ENCODE measurements around the gene FOXI1.

FOXI1 gene

GRCh38 chr5:170105642-170106611 lies at the start of gene FOXI1:
Gene FOXI1, plus strand, starts transcription at chr5:170105897. Its CDS starts 61 bp downstream, at chr5:170105958.
- peak; percentile 11 for DNase-seq

DNA sequence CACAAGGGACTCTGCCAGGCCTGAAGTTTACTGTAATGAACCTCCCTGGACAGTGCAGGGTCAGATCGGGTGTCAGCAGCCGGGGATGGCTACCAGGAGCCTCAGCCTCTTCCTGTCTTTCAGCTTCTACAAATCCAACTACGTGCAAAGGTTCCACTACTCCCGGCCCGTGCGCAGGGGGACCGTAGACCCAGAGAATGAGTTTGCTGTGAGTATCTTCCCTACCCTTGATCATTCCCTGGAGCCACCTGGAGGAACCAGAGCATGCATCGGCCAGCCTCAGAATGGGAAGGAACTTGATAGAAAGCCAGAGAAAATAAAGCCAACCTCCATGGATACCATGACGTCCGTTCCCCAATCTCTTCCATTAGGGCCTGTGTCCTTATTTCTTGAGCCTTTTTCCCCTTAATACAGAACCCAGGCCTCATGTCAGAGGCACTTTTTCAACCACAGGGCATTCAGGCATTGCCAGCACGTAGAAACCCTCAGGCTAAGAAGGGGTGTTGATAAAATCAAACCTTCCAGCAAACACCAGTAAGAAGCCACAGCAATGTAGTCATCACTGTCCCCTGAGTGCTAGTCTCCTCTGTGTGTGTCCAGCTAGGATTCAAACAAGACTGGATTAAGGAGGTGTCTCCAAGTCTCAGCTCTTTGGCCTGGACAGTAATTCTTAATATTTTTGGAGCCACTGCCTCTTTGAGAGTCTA lies 49.0 kb upstream of the FOXI1 start:
- no peak for DNase-seq

DNA sequence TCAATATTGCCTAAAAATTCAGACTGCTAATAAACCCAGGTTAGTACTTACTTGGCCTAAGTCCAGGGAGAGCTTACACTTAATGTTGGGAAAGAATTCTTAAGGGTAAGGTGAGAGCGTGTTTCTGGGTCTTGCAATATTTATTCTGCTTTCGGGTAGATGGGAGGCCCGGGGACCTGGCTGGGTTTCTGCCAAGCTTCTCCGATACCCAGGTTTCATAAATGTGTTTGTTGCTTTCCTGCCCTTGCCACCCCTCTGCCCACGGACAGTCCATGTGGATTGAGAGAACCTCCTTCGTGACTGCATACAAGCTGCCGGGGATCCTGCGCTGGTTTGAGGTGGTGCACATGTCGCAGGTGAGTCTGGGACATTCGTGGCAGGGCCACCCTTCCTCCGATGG lies 48.4 kb upstream of the FOXI1 start:
- no peak for DNase-seq

GRCh38 chr5:170059221-170059620 lies 46.5 kb upstream of the FOXI1 start:
- DNase-seq, result no peak

GRCh38 chr5:170067152-170067551 lies 38.5 kb upstream of the FOXI1 start:
- peak; percentile 2 for DNase-seq

DNA sequence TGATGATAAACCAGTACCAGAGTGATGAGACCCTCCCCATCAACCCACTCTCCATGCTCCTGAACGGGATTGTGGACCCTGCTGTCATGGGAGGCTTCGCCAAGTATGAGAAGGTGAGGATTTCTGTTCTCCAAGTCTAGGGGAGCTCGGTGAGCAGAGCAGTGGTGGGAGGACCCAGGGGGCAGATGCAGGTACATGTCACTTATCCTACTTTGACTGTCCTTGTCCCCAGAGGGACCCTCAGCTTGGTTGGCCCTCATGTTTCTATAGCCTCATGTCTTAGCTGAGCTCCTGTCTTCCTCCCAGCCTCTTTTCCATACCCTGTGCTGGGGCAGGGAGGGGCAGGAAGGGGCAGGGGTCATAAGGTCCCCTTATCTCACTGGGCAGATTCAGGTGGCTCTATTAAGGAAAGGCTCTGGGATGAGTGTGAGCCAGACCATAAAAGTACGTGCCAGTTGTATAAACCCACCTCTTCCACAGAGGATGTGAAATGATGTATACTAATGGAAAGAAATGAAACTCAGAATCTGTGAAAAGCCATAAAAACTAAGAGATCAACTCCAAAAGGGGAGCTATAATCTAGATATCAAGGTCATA lies 38.0 kb upstream of the FOXI1 start:
- DNase-seq, result no peak

DNA sequence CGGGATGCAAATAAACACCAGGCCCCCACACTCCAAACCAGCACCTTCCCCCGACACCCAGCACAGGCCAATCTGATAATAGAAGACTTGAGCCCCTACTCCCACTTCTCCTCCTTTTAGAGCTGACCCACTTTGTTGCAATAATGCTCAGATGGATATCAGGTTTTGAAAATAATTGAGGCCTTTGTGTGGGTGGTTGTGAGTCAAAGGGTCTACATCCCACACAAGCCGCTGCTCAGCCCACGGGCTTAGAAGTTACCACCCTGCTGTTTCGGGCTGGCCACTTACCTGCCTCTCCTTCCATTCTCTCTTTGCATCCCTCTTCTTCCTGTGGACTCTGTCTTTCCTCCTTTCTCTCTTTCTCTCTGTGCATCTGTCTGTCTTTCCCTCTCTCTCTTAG lies 36.2 kb upstream of the FOXI1 start:
- no peak for DNase-seq

DNA sequence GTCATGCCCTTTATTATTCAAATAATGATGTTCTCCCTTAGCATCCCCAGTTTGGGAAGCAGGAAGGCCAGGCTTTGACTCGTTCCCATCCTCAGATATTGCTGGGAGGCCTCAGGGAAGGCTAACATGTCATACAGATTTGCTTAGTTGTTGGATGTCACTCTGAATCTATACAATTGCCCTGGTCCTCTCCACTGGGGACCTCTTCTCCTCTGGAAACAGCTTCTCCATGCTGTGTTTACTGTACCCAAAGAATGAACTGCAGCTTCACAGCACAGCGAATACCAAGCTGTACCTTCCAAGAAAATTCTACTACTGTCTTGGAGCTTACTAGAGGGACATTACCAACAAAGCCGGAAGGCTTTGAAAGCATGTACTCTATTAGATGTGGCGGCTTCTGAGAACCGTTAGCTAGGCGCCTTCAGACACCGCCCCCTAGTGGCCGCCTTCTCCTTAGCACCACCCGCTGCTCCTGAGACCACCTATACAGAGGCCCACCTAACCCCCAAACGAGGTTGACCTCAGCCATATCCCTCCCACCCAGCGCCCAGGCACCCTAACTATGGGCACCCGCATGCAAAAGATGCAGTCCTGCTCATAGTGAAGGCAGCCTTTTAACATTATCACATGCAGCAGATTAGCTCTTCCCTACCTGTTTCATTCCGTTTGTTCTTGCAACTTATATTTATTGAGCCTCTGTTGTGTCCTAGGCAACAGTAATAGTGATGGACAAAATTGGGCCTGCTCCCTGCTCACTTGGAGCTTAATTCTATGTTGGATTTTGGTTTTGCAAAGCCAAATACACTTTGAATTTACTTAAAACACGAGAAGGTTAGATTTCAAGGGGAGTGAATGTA lies 34.9 kb upstream of the FOXI1 start:
- DNase-seq, result peak; percentile 9

DNA sequence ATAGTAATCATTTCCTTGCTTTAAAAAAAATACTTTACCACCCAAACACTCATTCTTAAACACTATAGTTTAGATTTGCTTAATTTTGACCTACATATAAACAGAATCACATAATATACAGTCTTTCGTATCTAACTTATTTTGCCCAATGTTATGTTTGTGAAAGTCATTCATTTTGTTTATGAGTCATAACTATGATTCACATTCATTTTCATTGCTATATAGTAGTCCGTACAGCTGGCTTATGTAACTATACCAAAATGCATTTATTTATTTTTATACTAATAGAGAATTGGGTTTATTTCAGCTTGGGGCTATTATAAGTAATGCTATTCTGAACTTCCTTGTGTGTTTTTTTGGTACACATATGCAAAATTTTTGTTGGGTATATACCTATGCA lies 33.9 kb upstream of the FOXI1 start:
- no peak for DNase-seq

DNA sequence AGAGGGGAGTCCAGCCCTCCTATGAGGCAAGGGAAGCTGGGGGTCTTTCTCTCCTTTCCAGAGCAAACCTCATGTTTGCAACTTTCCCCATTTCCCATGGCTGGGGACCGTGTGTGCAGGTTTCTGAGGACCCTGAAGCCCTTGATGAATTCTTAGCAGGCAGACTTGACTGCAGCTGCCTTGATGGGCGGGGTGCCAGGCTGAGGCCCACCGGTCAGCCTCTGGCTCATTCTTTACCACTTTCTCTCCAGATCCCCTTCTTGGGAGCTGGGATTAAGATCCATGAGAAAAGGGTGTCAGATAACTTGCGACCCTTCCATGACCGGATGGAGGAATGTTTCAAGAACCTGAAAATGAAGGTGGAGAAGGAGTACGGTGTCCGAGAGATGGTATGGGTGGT lies 30.0 kb upstream of the FOXI1 start:
- no peak for DNase-seq

GRCh38 chr5:170076211-170076610 lies 29.5 kb upstream of the FOXI1 start:
- no peak for DNase-seq

DNA sequence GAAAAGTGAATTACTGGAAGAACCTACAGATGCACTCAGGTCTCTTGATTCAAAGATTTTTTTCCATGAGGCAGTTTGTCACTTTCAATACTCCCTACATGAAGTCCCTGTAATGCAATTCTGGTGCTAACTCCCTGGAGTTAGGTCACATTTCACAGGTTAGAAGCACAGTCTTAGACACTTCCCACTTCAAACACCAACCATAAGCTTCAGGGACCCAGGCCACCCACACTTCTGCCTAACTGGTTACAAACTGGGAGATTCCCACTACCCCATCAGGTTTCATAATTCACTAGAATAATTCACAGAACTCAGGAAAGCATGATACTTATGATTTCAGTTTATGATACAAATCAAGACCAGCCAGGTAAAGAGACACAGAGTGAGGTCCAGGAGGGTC lies 29.0 kb upstream of the FOXI1 start:
- DNase-seq, result no peak

DNA sequence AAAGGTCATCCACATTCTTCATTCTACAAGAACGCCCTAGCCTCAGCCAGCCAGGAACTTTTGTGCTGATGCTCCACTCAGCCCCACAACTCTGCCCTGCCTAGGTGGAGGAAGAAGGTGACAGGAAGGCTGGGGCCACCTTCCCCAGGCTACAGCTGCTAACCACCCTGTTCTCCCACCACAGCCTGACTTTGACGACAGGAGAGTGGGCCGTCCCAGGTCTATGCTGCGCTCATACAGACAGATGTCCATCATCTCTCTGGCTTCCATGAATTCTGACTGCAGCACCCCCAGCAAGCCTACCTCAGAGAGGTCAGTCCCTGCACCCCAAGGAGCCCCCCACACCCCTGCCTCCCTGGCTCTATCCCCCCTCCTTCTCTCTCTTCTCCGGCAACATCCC lies 28.2 kb upstream of the FOXI1 start:
- no peak for DNase-seq

DNA sequence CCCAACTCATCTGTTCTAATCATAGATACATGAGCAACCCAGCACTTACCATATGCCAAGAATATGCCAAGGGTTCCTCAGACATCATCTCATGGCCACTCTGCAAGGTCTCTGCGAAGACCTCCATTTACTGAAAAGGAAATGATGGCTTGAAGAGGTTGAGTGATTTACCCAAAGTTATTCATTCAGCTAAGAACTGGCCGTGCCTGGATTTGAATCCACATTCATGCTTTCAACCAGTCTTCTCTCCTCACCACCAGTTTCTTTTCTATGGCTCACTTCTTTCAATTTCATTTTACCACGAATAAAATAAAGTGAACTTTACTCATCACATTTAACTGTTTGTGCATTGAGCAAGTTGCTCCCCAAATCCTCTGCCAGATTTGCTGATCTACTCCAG lies 27.2 kb upstream of the FOXI1 start:
- no peak for DNase-seq

GRCh38 chr5:170078931-170079330 lies 26.8 kb upstream of the FOXI1 start:
- DNase-seq, result no peak

DNA sequence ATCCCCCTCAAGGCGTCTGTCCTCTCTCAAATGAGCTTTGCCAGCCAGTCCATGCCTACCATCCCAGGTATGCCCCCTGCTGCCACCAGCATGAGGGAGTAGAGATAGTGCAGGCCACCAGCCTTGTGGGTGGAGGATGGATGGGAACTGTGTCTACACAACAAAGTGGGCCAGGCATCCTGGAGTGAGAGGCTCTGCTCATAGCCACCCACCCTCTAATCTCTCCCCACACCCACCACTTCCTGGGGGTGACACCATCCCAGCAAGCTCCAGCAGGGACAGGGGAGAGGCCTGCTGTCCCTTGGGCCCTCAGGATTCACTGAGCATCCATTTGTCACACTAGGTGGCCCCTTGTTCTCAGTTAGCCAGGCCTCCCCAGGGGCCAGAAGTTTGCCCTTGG lies 25.5 kb upstream of the FOXI1 start:
- DNase-seq, result no peak

GRCh38 chr5:170080786-170081445 lies 24.8 kb upstream of the FOXI1 start:
- no peak for DNase-seq

DNA sequence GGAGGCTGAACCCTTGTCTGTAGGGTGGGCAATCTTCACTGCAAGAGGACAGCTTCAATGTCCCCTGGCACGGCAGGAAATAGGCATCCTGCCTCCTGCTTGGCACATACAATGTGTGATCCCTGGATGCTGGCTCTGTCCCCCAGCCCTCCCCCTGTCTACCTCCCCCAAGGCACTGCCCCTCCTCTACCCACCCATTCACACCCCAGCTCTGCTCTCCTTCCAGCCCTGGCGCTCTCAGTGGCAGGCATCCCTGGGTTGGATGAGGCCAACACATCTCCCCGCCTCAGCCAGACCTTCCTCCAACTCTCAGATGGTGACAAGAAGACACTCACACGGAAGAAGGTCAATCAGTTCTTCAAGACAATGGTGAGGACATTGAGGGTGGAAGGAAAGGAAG lies 24.1 kb upstream of the FOXI1 start:
- no peak for DNase-seq

DNA sequence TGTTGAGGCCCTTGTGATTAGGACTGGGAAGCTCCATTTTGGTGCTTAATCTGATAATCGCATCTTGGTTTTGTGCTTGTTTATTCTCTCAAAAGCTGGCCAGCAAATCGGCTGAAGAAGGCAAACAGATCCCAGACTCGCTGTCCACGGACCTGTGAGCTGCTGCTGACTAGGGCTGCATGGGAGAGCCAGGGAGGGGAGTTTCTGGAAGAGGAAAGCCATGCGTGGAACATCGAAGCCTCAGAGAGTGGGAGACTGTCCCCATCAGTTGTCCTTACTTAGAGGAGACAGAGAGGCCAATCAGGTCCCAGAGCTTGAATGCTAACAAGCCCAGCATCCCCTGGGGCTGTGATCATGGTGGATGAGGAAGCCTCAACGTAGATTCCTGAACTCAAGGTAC lies 23.0 kb upstream of the FOXI1 start:
- DNase-seq, result no peak

GRCh38 chr5:170087168-170087817 lies 18.4 kb upstream of the FOXI1 start:
- DNase-seq, result no peak

- DNase-seq, result no peak
Measured at GRCh38 chr5:170092455-170093101, 13.1 kb upstream of the FOXI1 start.

All from NCI-H526 treated with DMSO at 0.1 percent for 48 hours (cell line).